DOHH2 (cell line): ENCODE results near the gene HDAC10.
A peak's percentile ranks its signal among the peaks of the same experiment; 100 is the strongest.

ENCODE experiments used
- H3F3A ChIP-seq: fragments of 200-600 bp; sonication (generic), shearing (Covaris generic); 2 replicates; pipeline ENCODE4 v1.6.0; 2016; ENCODE audit warnings: antibody characterized with exemption, mild to moderate bottlenecking; ENCODE audit not compliant: control insufficient read depth, insufficient read depth
- H3K27ac ChIP-seq: fragments of 200-600 bp; sonication (generic); 2 replicates; pipeline ENCODE4 v1.5.1; 2014; ENCODE audit warnings: low read depth, mild to moderate bottlenecking, low read length, moderate library complexity
- H3K27me3 ChIP-seq: fragments of 200-600 bp; sonication (generic); 2 replicates; pipeline ENCODE4 v1.6.1; 2014; ENCODE audit warnings: mild to moderate bottlenecking, low read length, mixed read lengths; ENCODE audit not compliant: control insufficient read depth
- H3K36me3 ChIP-seq: fragments of 200-600 bp; sonication (generic); 2 replicates; pipeline ENCODE4 v1.6.1; 2014; ENCODE audit warnings: mild to moderate bottlenecking, low read length, moderate library complexity, mixed read lengths; ENCODE audit not compliant: control insufficient read depth
- H3K4me1 ChIP-seq: fragments of 200-600 bp; sonication (generic); 2 replicates; pipeline ENCODE4 v1.6.1; 2014; ENCODE audit warnings: mild to moderate bottlenecking, low read length, mixed read lengths; ENCODE audit not compliant: control insufficient read depth
- H3K4me2 ChIP-seq: fragments of 200-600 bp; sonication (generic); 2 replicates; pipeline ENCODE4 v1.6.0; 2014; ENCODE audit warnings: mild to moderate bottlenecking, low read length, moderate library complexity
- H3K4me3 ChIP-seq: fragments of 200-600 bp; sonication (generic); 2 replicates; pipeline ENCODE4 v1.5.1; 2014; ENCODE audit warnings: mild to moderate bottlenecking, low read length, mixed read lengths
- H3K79me2 ChIP-seq: fragments of 200-600 bp; sonication (generic); 2 replicates; pipeline ENCODE4 v1.6.1; 2014; ENCODE audit warnings: mild to moderate bottlenecking, low read length, mixed read lengths; ENCODE audit not compliant: control insufficient read depth
- H3K9me2 ChIP-seq: fragments of 200-600 bp; sonication (generic); replicated peaks from 2 replicates; pipeline ENCODE4 v1.6.1; 2014; ENCODE audit warnings: mild to moderate bottlenecking, low read length, mixed read lengths; ENCODE audit not compliant: control insufficient read depth
- H3K9me3 ChIP-seq: fragments of 200-600 bp; sonication (generic); 2 replicates; pipeline ENCODE4 v1.6.1; 2014; ENCODE audit warnings: antibody characterized with exemption, low read length, mixed read lengths; ENCODE audit not compliant: control insufficient read depth, insufficient read depth
- H4K20me1 ChIP-seq: fragments of 200-600 bp; sonication (generic); 2 replicates; pipeline ENCODE4 v1.6.0; 2014; ENCODE audit warnings: low read depth, mild to moderate bottlenecking, antibody characterized with exemption, low read length, moderate library complexity; ENCODE audit not compliant: control insufficient read depth, insufficient read depth
- EZH2phosphoT487 ChIP-seq: fragments of 200-600 bp; sonication (generic); IDR thresholded peaks from 2 replicates; pipeline ENCODE4 v1.6.1; 2017; ENCODE audit warnings: borderline replicate concordance, mild to moderate bottlenecking, antibody characterized with exemption, low read length, moderate library complexity, mixed read lengths
- TF ChIP-seq, protein P1 (sequence below): fragments of 200-600 bp; sonication (generic); IDR thresholded peaks from one replicate; pipeline ENCODE4 v1.5.1; 2014; ENCODE audit warnings: antibody characterized with exemption, mild to moderate bottlenecking, low read depth, low read length; ENCODE audit not compliant: poor library complexity, severe bottlenecking

Gene HDAC10

DNA sequence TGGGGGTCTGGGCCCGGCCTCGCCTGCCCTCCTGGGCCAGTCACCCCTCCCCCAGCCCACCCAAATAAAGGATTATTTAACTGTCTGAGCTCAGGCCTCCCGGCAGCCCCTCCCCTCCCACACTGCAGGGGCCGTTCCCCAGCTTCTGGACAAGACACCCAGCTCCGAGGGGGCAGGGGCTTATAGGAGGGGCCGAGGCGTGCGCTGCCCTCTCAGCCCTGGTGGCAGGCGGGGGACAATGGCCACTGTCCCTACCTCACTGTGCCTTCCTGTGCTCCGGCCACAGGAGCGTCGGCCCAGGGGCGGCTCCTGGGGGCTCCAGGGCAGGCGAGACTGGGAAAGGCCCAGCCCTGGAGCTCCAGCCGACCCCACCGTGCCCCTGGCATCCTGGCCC, 52.4 kb downstream of the HDAC10 start:
- Histone ChIP-seq H4K20me1 (peaks cover 5% of the 10 kb centered on the region; the same call in 1 of the 2 replicates), H3K4me1 (peaks cover 63% of the 10 kb centered on the region), H3K9me3 (no peaks in the 10 kb centered on the region), H3K27ac (peak overlapping the region; percentile 71; the same call in 1 of the 2 replicates), H3K79me2 (peaks cover 70% of the 10 kb centered on the region), H3K27me3 (no peaks in the 10 kb centered on the region), H3K9me2 (no peaks in the 10 kb centered on the region), H3F3A (peaks cover 7% of the 10 kb centered on the region), H3K4me2 (peak overlapping the region; percentile 81; the same call in 1 of the 2 replicates), H3K36me3 (peaks cover 84% of the 10 kb centered on the region), H3K4me3 (no peak overlapping the region)
- TF ChIP-seq, protein P1, sequence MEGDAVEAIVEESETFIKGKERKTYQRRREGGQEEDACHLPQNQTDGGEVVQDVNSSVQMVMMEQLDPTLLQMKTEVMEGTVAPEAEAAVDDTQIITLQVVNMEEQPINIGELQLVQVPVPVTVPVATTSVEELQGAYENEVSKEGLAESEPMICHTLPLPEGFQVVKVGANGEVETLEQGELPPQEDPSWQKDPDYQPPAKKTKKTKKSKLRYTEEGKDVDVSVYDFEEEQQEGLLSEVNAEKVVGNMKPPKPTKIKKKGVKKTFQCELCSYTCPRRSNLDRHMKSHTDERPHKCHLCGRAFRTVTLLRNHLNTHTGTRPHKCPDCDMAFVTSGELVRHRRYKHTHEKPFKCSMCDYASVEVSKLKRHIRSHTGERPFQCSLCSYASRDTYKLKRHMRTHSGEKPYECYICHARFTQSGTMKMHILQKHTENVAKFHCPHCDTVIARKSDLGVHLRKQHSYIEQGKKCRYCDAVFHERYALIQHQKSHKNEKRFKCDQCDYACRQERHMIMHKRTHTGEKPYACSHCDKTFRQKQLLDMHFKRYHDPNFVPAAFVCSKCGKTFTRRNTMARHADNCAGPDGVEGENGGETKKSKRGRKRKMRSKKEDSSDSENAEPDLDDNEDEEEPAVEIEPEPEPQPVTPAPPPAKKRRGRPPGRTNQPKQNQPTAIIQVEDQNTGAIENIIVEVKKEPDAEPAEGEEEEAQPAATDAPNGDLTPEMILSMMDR = no peak
- no peak for TF ChIP-seq EZH2phosphoT487

DNA sequence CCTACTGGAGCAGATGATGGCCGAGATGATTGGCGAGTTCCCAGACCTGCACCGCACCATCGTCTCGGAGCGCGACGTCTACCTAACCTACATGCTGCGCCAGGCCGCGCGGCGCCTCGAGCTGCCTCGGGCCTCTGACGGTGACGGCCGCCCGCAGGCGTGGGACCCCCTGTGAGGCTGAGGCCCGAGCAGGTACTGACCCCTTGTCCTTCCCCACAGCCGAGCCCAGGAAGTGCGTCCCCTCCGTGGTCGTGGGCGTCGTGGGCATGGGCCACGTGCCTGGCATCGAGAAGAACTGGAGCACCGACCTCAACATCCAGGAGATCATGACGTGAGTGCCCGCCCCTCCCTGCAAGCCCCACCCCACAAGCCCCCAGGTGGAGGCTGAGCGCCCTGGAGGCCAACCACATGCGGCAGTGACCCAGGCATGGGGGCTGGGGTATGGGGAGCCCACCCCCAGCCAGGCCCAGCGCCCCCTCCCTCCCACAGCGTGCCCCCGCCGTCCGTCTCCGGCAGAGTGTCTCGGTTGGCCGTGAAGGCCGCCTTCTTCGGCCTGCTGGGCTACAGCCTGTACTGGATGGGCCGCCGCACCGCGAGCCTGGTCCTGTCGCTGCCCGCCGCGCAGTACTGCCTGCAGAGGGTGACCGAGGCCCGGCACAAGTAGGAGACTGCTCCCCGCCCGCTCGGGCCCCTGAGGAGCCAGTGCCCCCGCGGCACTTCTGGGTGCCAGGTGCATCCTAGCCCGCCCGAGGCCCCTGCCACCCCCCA, 53.0 kb downstream of the HDAC10 start:
- peaks cover 5% of the 10 kb centered on the region; the same call in 1 of the 2 replicates for H4K20me1 ChIP-seq
- TF ChIP-seq, protein P1 = no peak
- TF ChIP-seq EZH2phosphoT487 = no peak
- no peaks in the 10 kb centered on the region for H3K9me2 ChIP-seq
- H3K9me3 ChIP-seq = no peaks in the 10 kb centered on the region
- peaks cover 70% of the 10 kb centered on the region for H3K79me2 ChIP-seq
- no peaks in the 10 kb centered on the region for H3K27me3 ChIP-seq
- no peak overlapping the region for H3K4me3 ChIP-seq
- H3K27ac ChIP-seq = no peak overlapping the region
- H3F3A ChIP-seq = peaks cover 7% of the 10 kb centered on the region
- peaks cover 63% of the 10 kb centered on the region for H3K4me1 ChIP-seq
- H3K36me3 ChIP-seq = peaks cover 84% of the 10 kb centered on the region
- no peak overlapping the region for H3K4me2 ChIP-seq

DNA sequence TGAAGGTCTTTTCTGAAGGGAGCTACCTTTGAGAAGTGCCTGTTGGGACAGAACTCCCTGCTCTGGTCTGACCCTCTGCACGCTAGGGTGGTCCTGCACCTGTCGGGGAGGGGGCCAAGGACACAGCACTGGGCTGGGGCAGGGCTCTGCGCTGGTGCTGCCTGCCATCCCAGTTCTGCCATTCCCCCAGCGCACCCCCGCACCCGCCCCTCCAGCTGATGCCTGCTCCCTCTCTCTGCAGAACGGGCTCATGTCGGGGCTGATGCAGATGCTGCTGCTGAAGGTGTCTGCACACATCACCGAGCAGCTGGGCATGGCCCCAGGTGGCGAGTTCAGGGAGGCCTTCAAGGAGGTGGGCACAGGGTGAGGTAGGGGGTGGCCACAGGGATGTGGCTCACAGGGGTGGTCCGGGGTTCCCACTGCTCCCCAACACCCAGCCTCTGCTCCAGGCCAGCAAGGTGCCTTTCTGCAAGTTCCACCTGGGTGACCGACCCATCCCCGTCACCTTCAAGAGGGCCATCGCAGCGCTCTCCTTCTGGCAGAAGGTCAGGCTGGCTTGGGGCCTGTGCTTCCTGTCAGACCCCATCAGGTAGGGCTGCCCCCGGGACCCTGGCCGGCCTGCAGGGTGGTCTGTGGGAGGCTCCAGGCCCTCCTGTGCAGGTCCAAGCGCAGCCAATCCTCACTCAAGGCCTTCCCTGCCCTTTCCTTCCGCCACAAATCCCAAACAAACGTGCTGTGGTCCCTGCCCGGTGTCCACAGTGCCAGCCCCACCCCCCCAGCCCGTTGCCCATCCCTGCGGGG, 53.9 kb downstream of the HDAC10 start:
- Histone ChIP-seq H3K9me2 (no peaks in the 10 kb centered on the region), H3K27me3 (no peaks in the 10 kb centered on the region), H3K4me1 (peaks cover 63% of the 10 kb centered on the region), H3K27ac (no peak overlapping the region), H3K4me2 (no peak overlapping the region), H4K20me1 (peaks cover 5% of the 10 kb centered on the region; the same call in 1 of the 2 replicates), H3K4me3 (no peak overlapping the region), H3F3A (peaks cover 8% of the 10 kb centered on the region), H3K9me3 (no peaks in the 10 kb centered on the region), H3K79me2 (peaks cover 70% of the 10 kb centered on the region), H3K36me3 (peaks cover 83% of the 10 kb centered on the region)
- TF ChIP-seq, protein P1 = no peak
- TF ChIP-seq EZH2phosphoT487 = no peak
